Neuronal stem cell (in vitro differentiated cells): ENCODE measurements around the gene LAMA2.

Experiments
- DNase-seq: peaks from one replicate; pipeline ENCODE4 v3.0.0-alpha.2; 2013; ENCODE audit warnings: low spot score
- H2AFZ ChIP-seq: one replicate; pipeline ENCODE4 v1.6.1; 2013; ENCODE audit warnings: mild to moderate bottlenecking, low read length, inconsistent platforms
- H2AK5ac ChIP-seq: 2 replicates; pipeline ENCODE4 v1.6.1; 2013; ENCODE audit warnings: low read depth, mild to moderate bottlenecking, inconsistent platforms, low read length, moderate library complexity, mixed read lengths
- H2BK120ac ChIP-seq: 2 replicates; pipeline ENCODE4 v1.6.1; 2013; ENCODE audit warnings: low read depth, mild to moderate bottlenecking, inconsistent platforms, low read length, moderate library complexity, mixed read lengths
- H2BK12ac ChIP-seq: one replicate; pipeline ENCODE4 v1.6.1; 2013; ENCODE audit warnings: low read length, inconsistent platforms
- H2BK15ac ChIP-seq: 2 replicates; pipeline ENCODE4 v1.6.1; 2013; ENCODE audit warnings: mild to moderate bottlenecking, low read length, inconsistent platforms, mixed read lengths
- H2BK5ac ChIP-seq: one replicate; pipeline ENCODE4 v1.6.1; 2013; ENCODE audit warnings: inconsistent platforms, mild to moderate bottlenecking, low read length, moderate library complexity
- H3K14ac ChIP-seq: one replicate; pipeline ENCODE4 v1.6.1; 2013; ENCODE audit warnings: low read length, inconsistent platforms
- H3K18ac ChIP-seq: 2 replicates; pipeline ENCODE4 v1.6.1; 2013; ENCODE audit warnings: low read length, inconsistent platforms
- H3K23ac ChIP-seq: 2 replicates; pipeline ENCODE4 v1.6.1; 2013; ENCODE audit warnings: low read depth, mild to moderate bottlenecking, mixed read lengths, low read length, inconsistent platforms; ENCODE audit not compliant: poor library complexity
- H3K27ac ChIP-seq: replicated peaks from 3 replicates; pipeline ENCODE4 v1.5.1; 2013; ENCODE audit warnings: low read length, inconsistent platforms
- H3K27me3 ChIP-seq, 3 experiments: 2 replicates each; pipeline ENCODE4 v1.6.1; 2013; ENCODE audit warnings: low read length in 3 of 3, mild to moderate bottlenecking in 2 of 3, inconsistent platforms in 1 of 3, low read depth in 1 of 3, mixed read lengths in 1 of 3, moderate library complexity in 1 of 3; ENCODE audit not compliant: control insufficient read depth in 3 of 3, insufficient read depth in 3 of 3
- H3K36me3 ChIP-seq, 2 donors: replicated peaks in 1 of 2; 2 replicates each; pipeline ENCODE4 v1.6.1; 2013; ENCODE audit warnings: low read length in 2 of 2; ENCODE audit not compliant: control insufficient read depth in 2 of 2, insufficient read depth in 2 of 2
- H3K4ac ChIP-seq: 2 replicates; pipeline ENCODE4 v1.6.1; 2013; ENCODE audit warnings: inconsistent platforms, mild to moderate bottlenecking, low read length, moderate library complexity
- H3K4me1 ChIP-seq, 2 donors: 1 replicate in 1 of 2; 2 replicates in 1 of 2; pipeline ENCODE4 v1.6.1; 2013; ENCODE audit warnings: low read length in 2 of 2, low read depth in 1 of 2; ENCODE audit not compliant: control insufficient read depth in 2 of 2, insufficient read depth in 1 of 2
- H3K4me2 ChIP-seq: one replicate; pipeline ENCODE4 v1.6.1; 2013; ENCODE audit warnings: mild to moderate bottlenecking, low read length, inconsistent platforms; ENCODE audit not compliant: insufficient read depth, poor library complexity, severe bottlenecking
- H3K4me3 ChIP-seq, 2 donors: 2 replicates each; pipeline ENCODE4 v1.5.1; 2013; ENCODE audit warnings: low read length in 2 of 2, mild to moderate bottlenecking in 2 of 2, inconsistent platforms in 1 of 2, moderate library complexity in 1 of 2
- H3K79me1 ChIP-seq: one replicate; pipeline ENCODE4 v1.6.1; 2013; ENCODE audit warnings: low read depth, mild to moderate bottlenecking, inconsistent platforms, low read length, moderate library complexity
- H3K9ac ChIP-seq: one replicate; pipeline ENCODE4 v1.6.1; 2013; ENCODE audit warnings: mild to moderate bottlenecking, low read depth, low read length, inconsistent platforms; ENCODE audit not compliant: poor library complexity
- H3K9me3 ChIP-seq, 2 donors: replicated peaks in 1 of 2; 2 replicates each; pipeline versions ENCODE3 to v1.6.1; 2013; ENCODE audit warnings: low read length in 2 of 2, mild to moderate bottlenecking in 2 of 2, inconsistent platforms in 1 of 2, low read depth in 1 of 2, mixed read lengths in 1 of 2, moderate library complexity in 1 of 2; ENCODE audit not compliant: control insufficient read depth in 2 of 2, insufficient read depth in 1 of 2
- H4K8ac ChIP-seq: one replicate; pipeline ENCODE4 v1.6.1; 2013; ENCODE audit warnings: low read depth, mild to moderate bottlenecking, inconsistent platforms, low read length, moderate library complexity
- H4K91ac ChIP-seq: one replicate; pipeline ENCODE4 v1.6.1; 2013; ENCODE audit warnings: low read length, low read depth, mild to moderate bottlenecking, inconsistent platforms; ENCODE audit not compliant: poor library complexity
- WGBS, 2 donors: extraction: QIAGEN DNeasy Blood & Tissue Kit; methylation state at CpG; one replicate each; pipeline ENCODE4 v1.1.7; 2013; ENCODE audit warnings: missing lambda C conversion rate in 2 of 2, mixed read lengths in 1 of 2; ENCODE audit not compliant: insufficient read length in 2 of 2, insufficient replicate concordance in 1 of 2; ENCODE audit errors: extremely low coverage in 2 of 2; 5-methylcytosine and 5-hydroxymethylcytosine counted together

Gene LAMA2

GRCh38 chr6:129544892-129545612 lies 662.1 kb downstream of the LAMA2 start:
- H2BK120ac ChIP-seq = no peak overlapping the region
- DNase-seq = no peak
- no peaks in the 10 kb centered on the region for H3K27me3 ChIP-seq
- no peak overlapping the region for H3K4ac ChIP-seq
- H3K18ac ChIP-seq = no peak overlapping the region
- H4K8ac ChIP-seq = no peak overlapping the region
- H3K36me3 ChIP-seq = no peaks in the 10 kb centered on the region
- H2BK12ac ChIP-seq = no peak overlapping the region
- H3K79me1 ChIP-seq = no peaks in the 10 kb centered on the region
- H3K14ac ChIP-seq = no peak overlapping the region
- no peak overlapping the region for H3K23ac ChIP-seq
- no peak overlapping the region for H2BK5ac ChIP-seq
- H3K27ac ChIP-seq = no peak overlapping the region
- no peak overlapping the region for H2AFZ ChIP-seq
- no peaks in the 10 kb centered on the region for H3K4me1 ChIP-seq
- H3K4me2 ChIP-seq = no peak overlapping the region
- H3K4me3 ChIP-seq = no peak overlapping the region
- H4K91ac ChIP-seq = no peak overlapping the region
- no peaks in the 10 kb centered on the region for H3K9me3 ChIP-seq
- H2AK5ac ChIP-seq = no peak overlapping the region
- no peak overlapping the region for H2BK15ac ChIP-seq
- no peak overlapping the region for H3K9ac ChIP-seq
- WGBS, 2 donors = no CpG with 5 or more reads among the region's 8 CpGs

GRCh38 chr6:129546702-129547101 lies 663.8 kb downstream of the LAMA2 start:
- no peaks in the 10 kb centered on the region for H3K9me3 ChIP-seq
- no peak overlapping the region for H4K8ac ChIP-seq
- H2AFZ ChIP-seq = no peak overlapping the region
- no peak overlapping the region for H3K4me2 ChIP-seq
- no peak for DNase-seq
- H3K79me1 ChIP-seq = no peaks in the 10 kb centered on the region
- no peak overlapping the region for H3K4ac ChIP-seq
- H2BK5ac ChIP-seq = no peak overlapping the region
- no peak overlapping the region for H3K4me3 ChIP-seq
- no peak overlapping the region for H3K23ac ChIP-seq
- H4K91ac ChIP-seq = no peak overlapping the region
- H2BK12ac ChIP-seq = no peak overlapping the region
- no peak overlapping the region for H3K9ac ChIP-seq
- no CpG with 5 or more reads among the region's 4 CpGs for WGBS, 2 donors
- H2BK120ac ChIP-seq = no peak overlapping the region
- no peaks in the 10 kb centered on the region for H3K27me3 ChIP-seq
- no peaks in the 10 kb centered on the region for H3K4me1 ChIP-seq
- H3K36me3 ChIP-seq = no peaks in the 10 kb centered on the region
- H3K14ac ChIP-seq = no peak overlapping the region
- no peak overlapping the region for H3K27ac ChIP-seq
- no peak overlapping the region for H3K18ac ChIP-seq
- H2AK5ac ChIP-seq = no peak overlapping the region
- no peak overlapping the region for H2BK15ac ChIP-seq

GRCh38 chr6:129551486-129551885 lies 668.5 kb downstream of the LAMA2 start:
- Histone ChIP-seq H2AFZ (no peak overlapping the region), H2BK12ac (no peak overlapping the region), H3K9me3 (no peaks in the 10 kb centered on the region), H4K8ac (no peak overlapping the region), H3K18ac (no peak overlapping the region), H3K36me3 (no peaks in the 10 kb centered on the region), H4K91ac (no peak overlapping the region), H2BK15ac (no peak overlapping the region), H3K23ac (no peak overlapping the region), H3K4ac (no peak overlapping the region), H3K4me1 (no peaks in the 10 kb centered on the region), H2BK120ac (no peak overlapping the region), H2AK5ac (no peak overlapping the region), H3K4me2 (no peak overlapping the region), H3K27me3 (no peaks in the 10 kb centered on the region), H3K27ac (no peak overlapping the region), H2BK5ac (no peak overlapping the region), H3K4me3 (no peak overlapping the region), H3K79me1 (no peaks in the 10 kb centered on the region), H3K9ac (no peak overlapping the region), H3K14ac (no peak overlapping the region)
- DNase-seq = no peak
- no CpG with 5 or more reads among the region's 1 CpG for WGBS, 2 donors

GRCh38 chr6:129552413-129552812 lies 669.5 kb downstream of the LAMA2 start:
- no peak overlapping the region for H3K23ac ChIP-seq
- H2BK12ac ChIP-seq = no peak overlapping the region
- H3K9ac ChIP-seq = no peak overlapping the region
- no peak overlapping the region for H3K14ac ChIP-seq
- DNase-seq = no peak
- no peak overlapping the region for H2BK120ac ChIP-seq
- WGBS, 2 donors = no CpG with 5 or more reads among the region's 2 CpGs
- no peak overlapping the region for H4K8ac ChIP-seq
- H2AFZ ChIP-seq = no peak overlapping the region
- H3K27me3 ChIP-seq = no peaks in the 10 kb centered on the region
- H2BK15ac ChIP-seq = no peak overlapping the region
- no peak overlapping the region for H2BK5ac ChIP-seq
- H3K27ac ChIP-seq = no peak overlapping the region
- no peaks in the 10 kb centered on the region for H3K36me3 ChIP-seq
- no peak overlapping the region for H3K18ac ChIP-seq
- no peaks in the 10 kb centered on the region for H3K79me1 ChIP-seq
- no peaks in the 10 kb centered on the region for H3K4me1 ChIP-seq
- no peak overlapping the region for H3K4me2 ChIP-seq
- no peak overlapping the region for H2AK5ac ChIP-seq
- H3K4me3 ChIP-seq = no peak overlapping the region
- no peak overlapping the region for H4K91ac ChIP-seq
- H3K4ac ChIP-seq = no peak overlapping the region
- H3K9me3 ChIP-seq = no peaks in the 10 kb centered on the region
